Body of pancreas (tissue), 4 donors: ENCODE measurements around the gene FTCD.

Experiments
- CTCF ChIP-seq, 7 experiments: fragments of 450-650 bp in 4 of 7; fragments of 200-600 bp in 3 of 7; sonication (generic) in 3 of 7; IDR thresholded peaks; one replicate each; pipeline ENCODE4 v1.5.1; 2016 to 2019; ENCODE audit warnings: antibody characterized with exemption in 7 of 7
- POLR2A ChIP-seq, 3 donors: fragments of 450-650 bp; IDR thresholded peaks; one replicate each; pipeline ENCODE4 v1.6.1; 2016; ENCODE audit warnings: antibody characterized with exemption in 3 of 3, mild to moderate bottlenecking in 2 of 3

DNA sequence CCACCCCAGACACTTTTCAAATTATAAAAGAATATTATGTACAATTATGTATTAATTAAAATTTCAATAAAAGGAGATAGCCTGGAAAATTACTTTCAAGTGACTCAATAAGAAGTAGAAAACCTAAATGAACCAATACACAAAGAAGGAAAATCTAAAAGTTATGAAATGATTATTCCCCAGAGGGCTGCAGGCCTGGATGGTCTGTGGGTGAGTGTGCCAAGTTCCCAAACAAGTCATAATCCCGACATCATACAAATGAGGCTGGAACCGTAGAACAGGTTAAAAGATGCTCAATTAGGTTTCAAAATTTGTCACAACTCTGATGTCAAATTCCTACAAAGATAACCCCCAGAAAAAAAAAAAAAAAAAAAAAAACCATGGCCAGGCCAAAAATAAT, 16.2 kb upstream of the FTCD start:
- TF ChIP-seq CTCF (IDR thresholded peaks at IDR 0.05) (no peak), POLR2A (IDR thresholded peaks at IDR 0.05) (no peak)
